ENCODE results near the gene CMPK1.
"Not testable (repeated sequence)": the region's sequence is repeated elsewhere in the genome, so short reads cannot be mapped to it uniquely, and the experiment has no call there.

The CMPK1 gene

GRCh38 chr1:47333578-47333921 lies at the start of gene CMPK1:
Gene CMPK1, plus strand, starts transcription at chr1:47333790. Its CDS starts 156 bp downstream, at chr1:47333946.
- peak; percentile 65 for DNase-seq

GRCh38 chr1:47288116-47288515 lies 45.5 kb upstream of the CMPK1 start:
- not testable (repeated sequence) for DNase-seq

GRCh38 chr1:47294863-47295262 lies 38.7 kb upstream of the CMPK1 start:
- not testable (repeated sequence) for DNase-seq

- no peak for DNase-seq
Observed at GRCh38 chr1:47295579-47295978, 38.0 kb upstream of the CMPK1 start.

GRCh38 chr1:47298025-47298699 lies 35.4 kb upstream of the CMPK1 start:
- DNase-seq = no peak

GRCh38 chr1:47302472-47302871 lies 31.1 kb upstream of the CMPK1 start:
- no peak for DNase-seq

GRCh38 chr1:47309427-47309826 lies 24.2 kb upstream of the CMPK1 start:
- no peak for DNase-seq

GRCh38 chr1:47313915-47314664 lies 19.5 kb upstream of the CMPK1 start, which contains the start of gene STIL:
Gene STIL, minus strand, starts transcription at chr1:47314147. Its CDS starts 3,828 bp downstream, at chr1:47310319.
- peak; percentile 94 for DNase-seq

- DNase-seq = no peak
Observed at GRCh38 chr1:47317841-47318240, 15.7 kb upstream of the CMPK1 start.

GRCh38 chr1:47319968-47320367 lies 13.6 kb upstream of the CMPK1 start:
- DNase-seq = not testable (repeated sequence)

GRCh38 chr1:47323599-47324031 lies 10.0 kb upstream of the CMPK1 start:
- DNase-seq = no peak

- DNase-seq = no peak
Observed at GRCh38 chr1:47324682-47325081, 8.9 kb upstream of the CMPK1 start.

- DNase-seq = no peak
Observed at GRCh38 chr1:47325528-47325927, 8.1 kb upstream of the CMPK1 start.

- DNase-seq = no peak
Observed at GRCh38 chr1:47326271-47326670, 7.3 kb upstream of the CMPK1 start.

- no peak for DNase-seq
Observed at GRCh38 chr1:47328992-47329391, 4.6 kb upstream of the CMPK1 start.

GRCh38 chr1:47330212-47330611 lies 3.4 kb upstream of the CMPK1 start:
- no peak for DNase-seq

GRCh38 chr1:47331875-47332274 lies 1.7 kb upstream of the CMPK1 start:
- DNase-seq = no peak

GRCh38 chr1:47332779-47333577 lies 612 bp upstream of the CMPK1 start:
- DNase-seq = no peak

GRCh38 chr1:47333922-47334764 lies 553 bp downstream of the CMPK1 start:
- DNase-seq = peak; percentile 57

GRCh38 chr1:47334765-47335435 lies 1.3 kb downstream of the CMPK1 start:
- DNase-seq = no peak

- DNase-seq = no peak
Observed at GRCh38 chr1:47337350-47337749, 3.8 kb downstream of the CMPK1 start.
